ENCODE measurements around the gene SPNS2.

The SPNS2 gene

DNA sequence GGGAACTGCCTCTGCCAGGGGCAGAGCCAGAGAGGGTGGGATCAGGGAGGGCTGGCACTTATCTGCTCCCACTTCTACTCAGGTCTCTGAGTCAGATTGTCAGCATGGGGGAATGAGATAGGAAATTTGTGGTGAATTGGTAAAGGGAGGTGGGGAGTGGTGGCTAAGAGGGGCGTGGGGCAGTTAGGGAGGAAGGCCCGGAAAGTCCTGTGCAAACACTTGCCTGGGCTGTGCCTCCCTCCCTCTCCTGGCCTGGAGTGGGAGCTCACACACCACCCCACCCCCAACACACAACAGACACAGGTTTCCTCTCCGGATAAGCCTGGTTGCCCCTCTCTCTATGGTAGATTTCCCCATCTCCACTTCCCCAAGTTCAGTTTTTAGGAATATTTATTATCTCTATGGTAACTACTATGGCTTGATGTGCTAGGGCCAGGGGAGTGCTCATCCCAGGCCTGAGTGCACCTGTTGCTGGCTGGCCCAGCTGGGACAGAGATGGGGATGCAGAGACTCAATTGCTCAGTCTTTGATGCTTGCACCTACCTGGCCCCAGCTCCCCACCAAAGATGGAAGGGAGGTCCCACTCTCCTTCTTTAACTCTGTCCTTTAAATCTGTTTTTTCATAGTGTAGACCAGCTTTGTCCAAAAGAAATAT lies 2.7 kb downstream of the SPNS2 start:
- Histone ChIP-seq H3K36me3 (no peaks in the 10 kb centered on the region), H3K27me3 (ENCODE audit: insufficient read depth, low read depth, severe bottlenecking) (no peaks in the 10 kb centered on the region), H3K27ac (no peak overlapping the region), H3K9me3 (ENCODE audit: severe bottlenecking) (no peaks in the 10 kb centered on the region), H3K4me3 (ENCODE audit: low read depth, low read length) (no peak overlapping the region)
- TF ChIP-seq, protein P1, sequence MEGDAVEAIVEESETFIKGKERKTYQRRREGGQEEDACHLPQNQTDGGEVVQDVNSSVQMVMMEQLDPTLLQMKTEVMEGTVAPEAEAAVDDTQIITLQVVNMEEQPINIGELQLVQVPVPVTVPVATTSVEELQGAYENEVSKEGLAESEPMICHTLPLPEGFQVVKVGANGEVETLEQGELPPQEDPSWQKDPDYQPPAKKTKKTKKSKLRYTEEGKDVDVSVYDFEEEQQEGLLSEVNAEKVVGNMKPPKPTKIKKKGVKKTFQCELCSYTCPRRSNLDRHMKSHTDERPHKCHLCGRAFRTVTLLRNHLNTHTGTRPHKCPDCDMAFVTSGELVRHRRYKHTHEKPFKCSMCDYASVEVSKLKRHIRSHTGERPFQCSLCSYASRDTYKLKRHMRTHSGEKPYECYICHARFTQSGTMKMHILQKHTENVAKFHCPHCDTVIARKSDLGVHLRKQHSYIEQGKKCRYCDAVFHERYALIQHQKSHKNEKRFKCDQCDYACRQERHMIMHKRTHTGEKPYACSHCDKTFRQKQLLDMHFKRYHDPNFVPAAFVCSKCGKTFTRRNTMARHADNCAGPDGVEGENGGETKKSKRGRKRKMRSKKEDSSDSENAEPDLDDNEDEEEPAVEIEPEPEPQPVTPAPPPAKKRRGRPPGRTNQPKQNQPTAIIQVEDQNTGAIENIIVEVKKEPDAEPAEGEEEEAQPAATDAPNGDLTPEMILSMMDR (IDR thresholded peaks at IDR 0.05; ENCODE audit: low read depth, low read length): no peak
- DNase-seq: no peak

GRCh38 chr17:4502466-4503154 lies 3.9 kb downstream of the SPNS2 start:
- no peaks in the 10 kb centered on the region for H3K36me3 ChIP-seq
- no peak overlapping the region for H3K27ac ChIP-seq
- H3K4me3 ChIP-seq (ENCODE audit: low read depth, low read length): no peak overlapping the region
- DNase-seq: no peak
- H3K9me3 ChIP-seq (ENCODE audit: severe bottlenecking): no peaks in the 10 kb centered on the region
- H3K27me3 ChIP-seq (ENCODE audit: insufficient read depth, low read depth, severe bottlenecking): no peaks in the 10 kb centered on the region
- TF ChIP-seq, protein P1 (IDR thresholded peaks at IDR 0.05; ENCODE audit: low read depth, low read length): no peak

DNA sequence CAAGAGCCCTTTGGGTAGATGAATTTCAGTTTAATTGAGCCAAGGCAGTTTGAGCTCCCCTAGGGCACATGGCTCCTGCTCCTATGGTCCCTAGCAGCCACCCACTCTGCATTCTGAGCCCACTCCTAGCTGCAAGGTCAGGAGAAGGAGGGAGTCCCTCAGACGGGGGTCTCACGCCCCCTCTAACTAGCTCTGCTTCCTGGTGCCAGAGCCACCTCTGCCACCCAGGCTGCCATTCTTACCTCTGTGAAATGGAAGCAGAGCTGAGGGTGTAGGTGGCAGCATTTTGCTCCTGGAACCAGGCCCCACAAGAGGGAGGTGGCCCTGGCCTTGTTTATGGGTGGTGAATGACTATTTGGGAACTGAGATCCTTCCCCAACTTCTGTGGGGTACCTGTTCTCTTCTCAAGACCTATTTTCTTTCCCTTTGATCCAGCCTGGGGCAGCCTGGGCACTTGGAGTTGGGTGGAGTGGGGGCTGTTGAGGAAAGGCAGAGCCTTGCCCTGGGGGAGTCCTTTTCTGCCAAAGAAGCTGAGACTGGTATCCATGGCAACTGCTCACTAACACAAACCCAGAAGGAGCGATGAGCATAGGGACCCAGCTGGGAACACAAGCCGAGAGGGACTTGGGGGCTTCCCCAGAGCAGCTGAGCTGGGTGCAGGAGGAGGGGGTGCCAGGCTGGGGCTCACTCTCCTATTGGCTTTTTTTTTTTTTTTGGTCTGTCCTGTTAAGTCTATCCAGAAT lies 4.8 kb downstream of the SPNS2 start:
- Histone ChIP-seq H3K27ac (no peak overlapping the region), H3K27me3 (ENCODE audit: insufficient read depth, low read depth, severe bottlenecking) (no peaks in the 10 kb centered on the region), H3K9me3 (ENCODE audit: severe bottlenecking) (no peaks in the 10 kb centered on the region), H3K36me3 (no peaks in the 10 kb centered on the region), H3K4me3 (ENCODE audit: low read depth, low read length) (no peak overlapping the region)
- no peak for DNase-seq
- TF ChIP-seq, protein P1 (IDR thresholded peaks at IDR 0.05; ENCODE audit: low read depth, low read length): no peak

- no peaks in the 10 kb centered on the region for H3K36me3 ChIP-seq
- no peak overlapping the region for H3K27ac ChIP-seq
- H3K4me3 ChIP-seq (ENCODE audit: low read depth, low read length): no peak overlapping the region
- TF ChIP-seq, protein P1 (IDR thresholded peaks at IDR 0.05; ENCODE audit: low read depth, low read length): no peak
- no peaks in the 10 kb centered on the region for H3K27me3 ChIP-seq (ENCODE audit: insufficient read depth, low read depth, severe bottlenecking)
- H3K9me3 ChIP-seq (ENCODE audit: severe bottlenecking): no peaks in the 10 kb centered on the region
- DNase-seq: no peak
Measured at GRCh38 chr17:4504188-4504587, 5.5 kb downstream of the SPNS2 start.

GRCh38 chr17:4505187-4505586 lies 6.5 kb downstream of the SPNS2 start:
- no peak for DNase-seq
- Histone ChIP-seq H3K27ac (no peak overlapping the region), H3K9me3 (ENCODE audit: severe bottlenecking) (no peaks in the 10 kb centered on the region), H3K27me3 (ENCODE audit: insufficient read depth, low read depth, severe bottlenecking) (no peaks in the 10 kb centered on the region), H3K36me3 (no peaks in the 10 kb centered on the region), H3K4me3 (ENCODE audit: low read depth, low read length) (no peak overlapping the region)
- TF ChIP-seq, protein P1 (IDR thresholded peaks at IDR 0.05; ENCODE audit: low read depth, low read length): no peak
